Right atrium auricular region (tissue), 2 donors: Measurements from ENCODE around the gene CLDN34. TPM values are rescaled to one million over a fixed set of nuclear protein-coding genes. Genes with fewer than 3 reads are reported as not detected.

Experiments used
- DNase-seq: peaks from one replicate; pipeline ENCODE4 v3.0.0-alpha.2; 2019; ENCODE audit warnings: low spot score
- H3K27ac ChIP-seq, 2 donors: fragments of 200-600 bp; sonication (generic); 1 replicate in 1 of 2; 2 replicates in 1 of 2; pipeline ENCODE4 v1.5.1; 2016 to 2019
- H3K27me3 ChIP-seq, 2 donors: fragments of 200-600 bp; sonication (generic); one replicate each; pipeline versions ENCODE4 v1.5.1 to v1.6.0; 2017 to 2019
- H3K36me3 ChIP-seq: fragments of 200-600 bp; sonication (generic); one replicate; pipeline ENCODE4 v1.5.1; 2016
- H3K4me1 ChIP-seq, 2 donors: fragments of 200-600 bp; sonication (generic); one replicate each; pipeline versions ENCODE4 v1.5.1 to v1.6.0; 2017 to 2019
- H3K4me3 ChIP-seq, 2 donors: fragments of 200-600 bp; sonication (generic); 1 replicate in 1 of 2; 2 replicates in 1 of 2; pipeline ENCODE4 v1.5.1; 2017 to 2019; ENCODE audit warnings: mild to moderate bottlenecking in 1 of 2, moderate library complexity in 1 of 2
- H3K9me3 ChIP-seq, 2 donors: fragments of 200-600 bp; sonication (generic); one replicate each; pipeline ENCODE4 v1.5.1; 2019
- CTCF ChIP-seq, 2 donors: fragments of 200-600 bp; sonication (generic); IDR thresholded peaks; one replicate each; pipeline ENCODE4 v1.5.1; 2019; ENCODE audit warnings: antibody characterized with exemption in 2 of 2
- total RNA-seq, 2 donors: library from RNA; depleted of rRNA; stranded (reverse); fragments of >200 nt; gene quantifications; one replicate each; pipeline ENCODE4 v1.1.0, GENCODE V29; 2016

Gene CLDN34
- total RNA-seq, 2 donors from 2014 or later: not detected

DNA sequence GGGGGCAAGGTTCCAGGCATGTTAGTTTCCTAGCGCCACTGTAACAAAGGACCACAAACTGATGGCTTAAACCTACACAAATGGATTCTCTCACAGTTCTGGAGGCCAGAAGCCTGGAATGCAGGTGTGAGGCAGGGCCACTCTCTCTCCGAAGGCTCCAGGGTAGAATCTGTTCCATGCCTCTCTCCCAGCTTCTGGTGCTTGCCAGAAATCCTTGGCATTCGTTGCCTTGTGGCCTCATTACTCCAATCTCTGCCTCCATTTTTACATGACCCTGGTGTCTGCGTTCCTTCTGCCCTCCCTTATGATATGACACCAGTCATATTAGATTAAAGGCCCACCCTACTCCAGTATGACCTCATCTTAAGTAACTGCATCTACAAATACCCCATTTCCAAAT, 39.6 kb downstream of the CLDN34 start:
- Histone ChIP-seq H3K36me3 (no peaks in the 10 kb centered on the region), H3K9me3 (no peaks in the 10 kb centered on the region), H3K4me1 (peaks cover 0 to 10% of the 10 kb centered on the region in 2 donors), H3K4me3 (no peak overlapping the region), H3K27me3 (no peaks in the 10 kb centered on the region), H3K27ac (no peak overlapping the region)
- no peak for TF ChIP-seq CTCF (IDR thresholded peaks at IDR 0.05)
- DNase-seq: no peak

DNA sequence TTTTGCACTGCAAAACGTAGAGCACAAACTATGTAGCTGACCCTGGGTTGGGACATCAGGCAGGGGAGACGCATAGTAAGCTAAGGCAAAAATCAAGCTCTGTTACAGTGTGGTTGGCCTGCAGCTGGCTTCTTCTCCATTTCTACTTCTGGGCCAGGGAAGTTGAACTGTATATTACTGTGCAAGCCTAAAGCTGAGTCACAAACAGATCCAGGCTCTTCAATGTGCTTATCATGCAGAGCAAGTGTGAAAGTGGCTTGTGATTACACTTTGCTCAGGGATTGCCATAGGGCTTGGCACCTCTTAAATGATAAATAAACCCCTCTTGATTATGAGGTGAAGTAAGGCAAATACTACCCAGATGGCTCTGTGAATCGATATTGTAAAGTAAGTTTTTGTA, 40.5 kb downstream of the CLDN34 start:
- Histone ChIP-seq H3K36me3 (no peaks in the 10 kb centered on the region), H3K4me1 (peaks cover 0 to 10% of the 10 kb centered on the region in 2 donors), H3K9me3 (no peaks in the 10 kb centered on the region), H3K27me3 (no peaks in the 10 kb centered on the region), H3K4me3 (no peak overlapping the region), H3K27ac (no peak overlapping the region)
- no peak for DNase-seq
- TF ChIP-seq CTCF (IDR thresholded peaks at IDR 0.05): no peak

DNA sequence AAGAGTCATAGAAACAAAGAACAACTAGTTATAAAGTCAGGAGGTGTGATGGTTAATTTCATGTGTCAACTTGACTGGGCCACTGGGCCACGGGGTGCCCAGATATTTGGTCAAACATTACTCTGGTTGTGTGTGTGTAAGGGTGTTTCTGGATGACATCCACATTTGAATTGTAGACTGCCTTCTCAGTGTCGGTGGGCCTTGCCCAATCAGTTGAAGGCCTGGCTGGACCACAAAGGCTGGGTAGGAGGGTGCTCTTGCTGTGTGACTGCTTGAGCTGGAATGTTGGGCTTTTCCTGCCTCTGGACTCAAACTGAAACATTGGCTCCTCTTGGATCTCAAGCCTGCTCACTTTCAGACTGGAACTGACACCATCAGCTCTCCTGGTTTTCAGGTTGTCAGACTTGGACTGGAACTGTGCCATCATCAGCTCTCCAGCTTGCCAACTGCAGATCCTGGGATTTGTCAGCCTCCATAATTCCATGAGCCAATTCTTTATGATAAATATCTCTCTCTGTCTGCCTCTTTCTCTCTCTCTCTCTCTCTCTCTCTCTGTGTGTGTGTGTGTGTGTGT, 41.4 kb downstream of the CLDN34 start:
- TF ChIP-seq CTCF (IDR thresholded peaks at IDR 0.05): no peak
- DNase-seq: no peak
- no peak overlapping the region for H3K4me3 ChIP-seq
- no peaks in the 10 kb centered on the region for H3K27me3 ChIP-seq
- H3K9me3 ChIP-seq: no peaks in the 10 kb centered on the region
- H3K36me3 ChIP-seq: no peaks in the 10 kb centered on the region
- no peak overlapping the region for H3K27ac ChIP-seq
- peaks cover 0 to 10% of the 10 kb centered on the region in 2 donors for H3K4me1 ChIP-seq

DNA sequence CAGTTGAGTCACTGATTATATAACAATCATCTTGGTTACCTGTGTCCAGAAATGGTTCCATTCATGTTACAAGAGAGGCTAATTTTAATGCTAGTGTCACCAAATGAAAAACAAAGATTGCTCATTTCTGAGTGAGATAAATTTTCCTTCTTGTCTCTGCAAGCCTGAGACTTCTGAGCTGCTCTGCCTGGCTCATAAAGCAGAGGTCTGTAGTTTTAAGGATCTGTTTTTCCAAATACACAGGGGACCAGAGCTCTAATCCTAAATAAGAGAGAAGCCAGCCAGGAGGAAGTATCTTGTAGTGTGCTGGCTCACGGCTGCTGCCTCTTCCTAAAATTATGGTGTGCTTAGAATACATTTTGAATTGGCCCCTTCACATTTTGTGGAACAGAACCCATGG, 42.6 kb downstream of the CLDN34 start:
- H3K36me3 ChIP-seq: no peaks in the 10 kb centered on the region
- H3K9me3 ChIP-seq: no peaks in the 10 kb centered on the region
- no peak overlapping the region for H3K4me3 ChIP-seq
- H3K27me3 ChIP-seq: no peaks in the 10 kb centered on the region
- DNase-seq: no peak
- TF ChIP-seq CTCF (IDR thresholded peaks at IDR 0.05): no peak
- peaks cover 0 to 10% of the 10 kb centered on the region in 2 donors for H3K4me1 ChIP-seq
- H3K27ac ChIP-seq: no peak overlapping the region

GRCh38 chrX:10010686-10011085, 43.5 kb downstream of the CLDN34 start:
- DNase-seq: no peak
- H3K4me3 ChIP-seq: no peak overlapping the region
- no peak overlapping the region for H3K27ac ChIP-seq
- H3K9me3 ChIP-seq: no peaks in the 10 kb centered on the region
- no peak for TF ChIP-seq CTCF (IDR thresholded peaks at IDR 0.05)
- peaks cover 0 to 10% of the 10 kb centered on the region in 2 donors for H3K4me1 ChIP-seq
- no peaks in the 10 kb centered on the region for H3K36me3 ChIP-seq
- H3K27me3 ChIP-seq: no peaks in the 10 kb centered on the region
